Activated naive CD8-positive, alpha-beta T cell treated with anti-CD3 and anti-CD28 coated beads, Interleukin-2, amount 50 U/mL, for 24 hours (primary cell): ENCODE results near the gene SLC25A42.

ENCODE experiments used
- ATAC-seq: fragments of 150-1000 bp; cut with Tn5 transposase; one replicate; pipeline ENCODE4 v1.10.0; 2021
- DNase-seq: peaks from one replicate; pipeline ENCODE4 v3.0.0; 2021
- H3K27ac Mint-ChIP-seq: one replicate; pipeline ENCODE4 v1.8.0; 2021; ENCODE audit warnings: mild to moderate bottlenecking, mixed read lengths
- H3K27me3 Mint-ChIP-seq: one replicate; pipeline ENCODE4 v1.8.0; 2021; ENCODE audit warnings: mixed read lengths
- H3K36me3 Mint-ChIP-seq: one replicate; pipeline ENCODE4 v1.8.0; 2021; ENCODE audit warnings: low read depth, mixed read lengths
- H3K4me1 Mint-ChIP-seq: one replicate; pipeline ENCODE4 v1.8.0; 2021; ENCODE audit warnings: mixed read lengths
- H3K4me3 Mint-ChIP-seq: one replicate; pipeline ENCODE4 v1.8.0; 2021; ENCODE audit warnings: mild to moderate bottlenecking, moderate library complexity, mixed read lengths
- H3K9me3 Mint-ChIP-seq: one replicate; pipeline ENCODE4 v1.8.0; 2021; ENCODE audit warnings: mixed read lengths

The SLC25A42 gene

GRCh38 chr19:19039901-19040300 is 23.9 kb upstream of the SLC25A42 start:
- Mint-ChIP-seq H3K9me3 (no peaks in the 10 kb centered on the region), H3K27me3 (no peaks in the 10 kb centered on the region)
- ATAC-seq, result no peak

GRCh38 chr19:19040417-19040816 is 23.4 kb upstream of the SLC25A42 start:
- Mint-ChIP-seq H3K4me1 (peaks cover 26% of the 10 kb centered on the region), H3K27me3 (no peaks in the 10 kb centered on the region), H3K4me3 (no peak overlapping the region), H3K27ac (peak overlapping the region; percentile 59), H3K9me3 (no peaks in the 10 kb centered on the region), H3K36me3 (peaks cover 35% of the 10 kb centered on the region)
- ATAC-seq, result no peak
- DNase-seq, result no peak

More at GRCh38 chr19:19039901-19040300, 23.9 kb upstream of the SLC25A42 start:
- H3K27ac Mint-ChIP-seq, result peak overlapping the region; percentile 59
- H3K36me3 Mint-ChIP-seq, result peaks cover 32% of the 10 kb centered on the region
- no peak for DNase-seq
- peaks cover 28% of the 10 kb centered on the region for H3K4me1 Mint-ChIP-seq
- H3K4me3 Mint-ChIP-seq, result no peak overlapping the region

- H3K4me3 Mint-ChIP-seq, result no peak overlapping the region
- H3K27ac Mint-ChIP-seq, result no peak overlapping the region
- ATAC-seq, result no peak
- H3K4me1 Mint-ChIP-seq, result peaks cover 14% of the 10 kb centered on the region
- H3K36me3 Mint-ChIP-seq, result peaks cover 32% of the 10 kb centered on the region
- no peaks in the 10 kb centered on the region for H3K27me3 Mint-ChIP-seq
- H3K9me3 Mint-ChIP-seq, result no peaks in the 10 kb centered on the region
- DNase-seq, result no peak
These were observed 21.0 kb upstream of the SLC25A42 start for GRCh38 chr19:19042732-19043280.

- peaks cover 31% of the 10 kb centered on the region for H3K36me3 Mint-ChIP-seq
- ATAC-seq (no peak), DNase-seq (no peak)
- no peaks in the 10 kb centered on the region for H3K9me3 Mint-ChIP-seq
- H3K4me1 Mint-ChIP-seq, result peaks cover 14% of the 10 kb centered on the region
- no peak overlapping the region for H3K27ac Mint-ChIP-seq
- H3K4me3 Mint-ChIP-seq, result no peak overlapping the region
- no peaks in the 10 kb centered on the region for H3K27me3 Mint-ChIP-seq
These were observed 20.3 kb upstream of the SLC25A42 start for GRCh38 chr19:19043481-19043880.

- H3K4me3 Mint-ChIP-seq, result no peak overlapping the region
- peaks cover 14% of the 10 kb centered on the region for H3K4me1 Mint-ChIP-seq
- no peaks in the 10 kb centered on the region for H3K27me3 Mint-ChIP-seq
- no peaks in the 10 kb centered on the region for H3K9me3 Mint-ChIP-seq
- no peak overlapping the region for H3K27ac Mint-ChIP-seq
- ATAC-seq (no peak), DNase-seq (no peak)
- peaks cover 34% of the 10 kb centered on the region for H3K36me3 Mint-ChIP-seq
These were observed 19.9 kb upstream of the SLC25A42 start for GRCh38 chr19:19043881-19044280.

GRCh38 chr19:19049406-19049805 is 14.4 kb upstream of the SLC25A42 start:
- Mint-ChIP-seq H3K4me3 (no peak overlapping the region), H3K36me3 (peaks cover 43% of the 10 kb centered on the region), H3K27ac (no peak overlapping the region), H3K9me3 (no peaks in the 10 kb centered on the region), H3K4me1 (no peaks in the 10 kb centered on the region), H3K27me3 (no peaks in the 10 kb centered on the region)
- ATAC-seq (no peak), DNase-seq (no peak)

GRCh38 chr19:19050104-19050503 is 13.7 kb upstream of the SLC25A42 start:
- no peak overlapping the region for H3K4me3 Mint-ChIP-seq
- ATAC-seq (no peak), DNase-seq (no peak)
- H3K27me3 Mint-ChIP-seq, result no peaks in the 10 kb centered on the region
- H3K9me3 Mint-ChIP-seq, result no peaks in the 10 kb centered on the region
- H3K4me1 Mint-ChIP-seq, result no peaks in the 10 kb centered on the region
- H3K27ac Mint-ChIP-seq, result no peak overlapping the region
- peaks cover 40% of the 10 kb centered on the region for H3K36me3 Mint-ChIP-seq

- Mint-ChIP-seq H3K36me3 (peaks cover 39% of the 10 kb centered on the region), H3K4me3 (no peak overlapping the region), H3K27ac (no peak overlapping the region), H3K4me1 (no peaks in the 10 kb centered on the region), H3K9me3 (no peaks in the 10 kb centered on the region), H3K27me3 (no peaks in the 10 kb centered on the region)
- DNase-seq, result no peak
- no peak for ATAC-seq
These were observed 13.1 kb upstream of the SLC25A42 start for GRCh38 chr19:19050731-19051130.

- DNase-seq (no peak), ATAC-seq (no peak)
- Mint-ChIP-seq H3K27me3 (no peaks in the 10 kb centered on the region), H3K4me1 (no peaks in the 10 kb centered on the region), H3K9me3 (no peaks in the 10 kb centered on the region), H3K4me3 (no peak overlapping the region), H3K27ac (no peak overlapping the region), H3K36me3 (peaks cover 37% of the 10 kb centered on the region)
These were observed 12.1 kb upstream of the SLC25A42 start for GRCh38 chr19:19051478-19052213.

GRCh38 chr19:19052921-19053320 is 10.9 kb upstream of the SLC25A42 start:
- H3K4me1 Mint-ChIP-seq, result no peaks in the 10 kb centered on the region
- H3K4me3 Mint-ChIP-seq, result no peak overlapping the region
- DNase-seq (no peak), ATAC-seq (no peak)
- no peaks in the 10 kb centered on the region for H3K9me3 Mint-ChIP-seq
- no peak overlapping the region for H3K27ac Mint-ChIP-seq
- H3K36me3 Mint-ChIP-seq, result peaks cover 26% of the 10 kb centered on the region
- H3K27me3 Mint-ChIP-seq, result no peaks in the 10 kb centered on the region

- Mint-ChIP-seq H3K27me3 (no peaks in the 10 kb centered on the region), H3K4me1 (no peaks in the 10 kb centered on the region), H3K4me3 (no peak overlapping the region), H3K9me3 (no peaks in the 10 kb centered on the region), H3K27ac (no peak overlapping the region), H3K36me3 (peaks cover 23% of the 10 kb centered on the region)
- ATAC-seq, result no peak
- DNase-seq, result peak; percentile 63
These were observed 10.1 kb upstream of the SLC25A42 start for GRCh38 chr19:19053508-19054314.

- H3K4me3 Mint-ChIP-seq, result no peak overlapping the region
- no peaks in the 10 kb centered on the region for H3K9me3 Mint-ChIP-seq
- no peak overlapping the region for H3K27ac Mint-ChIP-seq
- ATAC-seq (no peak), DNase-seq (no peak)
- peaks cover 17% of the 10 kb centered on the region for H3K36me3 Mint-ChIP-seq
- H3K27me3 Mint-ChIP-seq, result no peaks in the 10 kb centered on the region
- no peaks in the 10 kb centered on the region for H3K4me1 Mint-ChIP-seq
These were observed 9.4 kb upstream of the SLC25A42 start for GRCh38 chr19:19054315-19054938.

GRCh38 chr19:19054939-19055440 is 8.8 kb upstream of the SLC25A42 start:
- ATAC-seq (no peak), DNase-seq (no peak)
- peaks cover 14% of the 10 kb centered on the region for H3K36me3 Mint-ChIP-seq
- H3K27ac Mint-ChIP-seq, result no peak overlapping the region
- H3K4me3 Mint-ChIP-seq, result no peak overlapping the region
- H3K4me1 Mint-ChIP-seq, result no peaks in the 10 kb centered on the region
- H3K9me3 Mint-ChIP-seq, result no peaks in the 10 kb centered on the region
- no peaks in the 10 kb centered on the region for H3K27me3 Mint-ChIP-seq

GRCh38 chr19:19055701-19056100 is 8.1 kb upstream of the SLC25A42 start:
- Mint-ChIP-seq H3K4me3 (no peak overlapping the region), H3K36me3 (peaks cover 8% of the 10 kb centered on the region), H3K27ac (no peak overlapping the region), H3K9me3 (no peaks in the 10 kb centered on the region), H3K4me1 (no peaks in the 10 kb centered on the region), H3K27me3 (no peaks in the 10 kb centered on the region)
- DNase-seq (no peak), ATAC-seq (no peak)
